Measurements from ENCODE around the gene ASTN2. TPM values are rescaled to one million over a fixed set of nuclear protein-coding genes. Genes with fewer than 3 reads are reported as not detected.

The ASTN2 gene
- total RNA-seq, 1 experiment from 2014 or later, result 4.8 TPM

DNA sequence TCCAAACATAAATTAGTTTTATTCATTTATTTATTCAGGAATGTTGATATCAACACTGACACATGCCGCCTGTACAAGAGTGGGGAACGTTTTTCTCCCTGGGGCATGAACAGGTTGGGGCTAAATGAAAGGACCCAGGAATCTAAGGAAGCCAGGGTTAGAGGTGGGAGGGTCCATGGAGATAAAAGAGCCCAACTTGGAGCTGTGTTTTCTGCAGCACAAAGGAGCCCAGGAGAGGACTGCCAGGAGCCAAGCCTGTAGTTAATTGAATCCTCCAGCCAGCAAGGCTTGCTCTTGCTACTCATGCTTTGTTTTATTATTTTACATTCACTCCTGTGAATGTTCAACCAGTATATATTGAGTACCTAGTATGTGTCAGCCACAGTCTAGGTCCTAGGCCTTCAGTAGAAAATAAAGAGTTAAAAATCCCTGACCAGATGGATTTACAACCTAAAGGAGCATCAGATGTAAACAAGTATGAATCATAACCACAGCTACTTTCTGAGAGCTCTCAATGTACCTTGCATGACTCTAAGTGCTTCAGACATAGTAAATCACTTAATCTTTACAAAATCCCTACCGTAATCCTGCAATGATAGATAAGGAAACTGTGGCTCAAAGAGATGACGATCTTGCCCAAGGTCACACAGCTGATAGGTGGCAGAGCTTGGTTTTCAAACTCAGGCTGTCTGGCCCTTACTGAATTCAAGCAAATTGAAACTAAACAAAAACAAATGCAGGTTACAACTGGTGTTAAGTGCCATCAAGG lies 69.8 kb downstream of the ASTN2 start:
- no peak overlapping the region for H3K4me2 ChIP-seq (ENCODE audit: low read length)
- H2AFZ ChIP-seq (ENCODE audit: low read depth, low read length, poor library complexity, severe bottlenecking), result no peak overlapping the region
- H3K79me2 ChIP-seq (ENCODE audit: insufficient read depth, low read length), result no peaks in the 10 kb centered on the region
- H3K4me1 ChIP-seq (ENCODE audit: control insufficient read depth in 1 of 2, insufficient read depth in 2 of 2, low read length in 2 of 2), result no peaks in the 10 kb centered on the region
- TF ChIP-seq ZFX (IDR thresholded peaks at IDR 0.05), result no peak
- TF ChIP-seq JUND (IDR thresholded peaks at IDR 0.05), result no peak
- no peak for TF ChIP-seq EZH2 (IDR thresholded peaks at IDR 0.05)
- no peak for TF ChIP-seq EGR1 (IDR thresholded peaks at IDR 0.05; ENCODE audit: low read depth)
- no peak for TF ChIP-seq CEBPB (IDR thresholded peaks at IDR 0.05; ENCODE audit: low read depth)
- TF ChIP-seq, protein P1, sequence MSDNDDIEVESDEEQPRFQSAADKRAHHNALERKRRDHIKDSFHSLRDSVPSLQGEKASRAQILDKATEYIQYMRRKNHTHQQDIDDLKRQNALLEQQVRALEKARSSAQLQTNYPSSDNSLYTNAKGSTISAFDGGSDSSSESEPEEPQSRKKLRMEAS (IDR thresholded peaks at IDR 0.05), result no peak
- no peak for TF ChIP-seq POLR2AphosphoS5 (IDR thresholded peaks at IDR 0.05; ENCODE audit: low read depth, low read length)
- no peak for TF ChIP-seq FOSL1 (IDR thresholded peaks at IDR 0.05; ENCODE audit: low read depth)
- TF ChIP-seq EZH2phosphoT487 (IDR thresholded peaks at IDR 0.05; ENCODE audit: borderline replicate concordance), result no peak
- no peak for TF ChIP-seq ELF1 (IDR thresholded peaks at IDR 0.05; ENCODE audit: borderline replicate concordance, low read depth)
- no peak for TF ChIP-seq RAD21 (IDR thresholded peaks at IDR 0.05; ENCODE audit: low read depth)
- TF ChIP-seq, protein P2, sequence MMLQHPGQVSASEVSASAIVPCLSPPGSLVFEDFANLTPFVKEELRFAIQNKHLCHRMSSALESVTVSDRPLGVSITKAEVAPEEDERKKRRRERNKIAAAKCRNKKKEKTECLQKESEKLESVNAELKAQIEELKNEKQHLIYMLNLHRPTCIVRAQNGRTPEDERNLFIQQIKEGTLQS (IDR thresholded peaks at IDR 0.05), result no peak
- no peak overlapping the region for H3K4me3 ChIP-seq (replicated peaks in 1 of 2; ENCODE audit: low read depth in 1 of 2, low read length in 2 of 2)
- H3K27ac ChIP-seq (ENCODE audit: low read depth, low read length), result no peak overlapping the region
- RAD21 ChIA-PET (ENCODE audit: low non-redundant PET in 1 of 2, low total read pairs in 2 of 2, uncharacterized antibody in 2 of 2, unreplicated experiment in 2 of 2), result no interaction called here
- ATAC-seq, result no peak
- no peaks in the 10 kb centered on the region for H3K9me2 ChIP-seq (ENCODE audit: insufficient read depth)
- no peaks in the 10 kb centered on the region for H3K36me3 ChIP-seq (ENCODE audit: control insufficient read depth in 1 of 2, insufficient read depth in 2 of 2, low read length in 2 of 2)
- no TSS peak for BruUV-seq (replicated peaks)
- DNase-seq (ENCODE audit: low read depth, low spot score), result no peak
- no peaks in the 10 kb centered on the region for H4K20me1 ChIP-seq (ENCODE audit: insufficient read depth)
- CTCF ChIA-PET, result no interaction called here
- H3K27me3 ChIP-seq (ENCODE audit: insufficient read depth, low read length), result no peaks in the 10 kb centered on the region
- POLR2A ChIA-PET, result no interaction called here
- no peak overlapping the region for H3K9ac ChIP-seq (ENCODE audit: low read length)
- intact Hi-C loops (cut with micrococcal nuclease), result no loop called here
- H3K9me3 ChIP-seq (ENCODE audit: control insufficient read depth in 1 of 2, insufficient read depth in 1 of 2, low read depth in 1 of 2, low read length in 2 of 2), result no peaks in the 10 kb centered on the region; a peak in 2 of 4 replicates

DNA sequence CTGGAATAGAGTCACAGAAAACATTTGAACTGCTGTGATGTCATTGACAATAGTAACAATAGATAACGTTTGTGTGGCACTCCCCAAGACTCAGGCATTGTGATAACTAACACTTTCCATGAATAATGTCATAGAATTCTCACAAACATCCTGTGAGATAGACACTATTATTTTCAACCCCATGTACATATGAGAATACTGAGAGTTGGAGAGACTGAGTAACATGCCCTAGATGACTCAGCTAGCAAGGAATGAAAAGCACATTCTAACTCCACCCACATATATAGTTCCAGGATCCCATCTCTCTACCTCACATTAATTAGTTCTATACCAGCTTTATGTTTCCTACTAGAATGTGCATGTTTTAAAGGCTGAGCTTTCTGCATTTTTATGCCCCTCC lies 71.4 kb downstream of the ASTN2 start:
- Histone ChIP-seq H3K4me3 (replicated peaks in 1 of 2; ENCODE audit: low read depth in 1 of 2, low read length in 2 of 2) (no peak overlapping the region), H3K36me3 (ENCODE audit: control insufficient read depth in 1 of 2, insufficient read depth in 2 of 2, low read length in 2 of 2) (no peaks in the 10 kb centered on the region), H3K79me2 (ENCODE audit: insufficient read depth, low read length) (no peaks in the 10 kb centered on the region), H2AFZ (ENCODE audit: low read depth, low read length, poor library complexity, severe bottlenecking) (no peak overlapping the region), H3K4me2 (ENCODE audit: low read length) (no peak overlapping the region), H3K9me2 (ENCODE audit: insufficient read depth) (no peaks in the 10 kb centered on the region), H3K9me3 (ENCODE audit: control insufficient read depth in 1 of 2, insufficient read depth in 1 of 2, low read depth in 1 of 2, low read length in 2 of 2) (peaks cover 0 to 3% of the 10 kb centered on the region in 2 experiments; a peak in 2 of 4 replicates), H4K20me1 (ENCODE audit: insufficient read depth) (no peaks in the 10 kb centered on the region), H3K9ac (ENCODE audit: low read length) (no peak overlapping the region), H3K27me3 (ENCODE audit: insufficient read depth, low read length) (no peaks in the 10 kb centered on the region), H3K4me1 (ENCODE audit: control insufficient read depth in 1 of 2, insufficient read depth in 2 of 2, low read length in 2 of 2) (no peaks in the 10 kb centered on the region), H3K27ac (ENCODE audit: low read depth, low read length) (no peak overlapping the region)
- BruUV-seq (replicated peaks), result no TSS peak
- POLR2A ChIA-PET, result no interaction called here
- RAD21 ChIA-PET (ENCODE audit: low non-redundant PET in 1 of 2, low total read pairs in 2 of 2, uncharacterized antibody in 2 of 2, unreplicated experiment in 2 of 2), result no interaction called here
- intact Hi-C loops (cut with micrococcal nuclease), result no loop called here
- CTCF ChIA-PET, result no interaction called here
- ATAC-seq, result no peak
- DNase-seq (ENCODE audit: low read depth, low spot score), result no peak
- TF ChIP-seq ZFX (IDR thresholded peaks at IDR 0.05) (no peak), EZH2phosphoT487 (IDR thresholded peaks at IDR 0.05; ENCODE audit: borderline replicate concordance) (no peak), POLR2A (IDR thresholded peaks at IDR 0.05; ENCODE audit: borderline replicate concordance, extremely low read depth, insufficient read depth, insufficient read length) (no peak), POLR2AphosphoS5 (IDR thresholded peaks at IDR 0.05; ENCODE audit: low read depth, low read length) (no peak), SIN3A (IDR thresholded peaks at IDR 0.05; ENCODE audit: low read depth) (no peak), RAD21 (IDR thresholded peaks at IDR 0.05; ENCODE audit: low read depth) (no peak), ELF1 (IDR thresholded peaks at IDR 0.05; ENCODE audit: borderline replicate concordance, low read depth) (no peak), EZH2 (IDR thresholded peaks at IDR 0.05) (no peak), SP1 (IDR thresholded peaks at IDR 0.05; ENCODE audit: low read depth) (no peak), EGR1 (IDR thresholded peaks at IDR 0.05; ENCODE audit: low read depth) (no peak), SRF (IDR thresholded peaks at IDR 0.05; ENCODE audit: low read depth) (no peak), JUND (IDR thresholded peaks at IDR 0.05) (no peak), TCF7L2 (IDR thresholded peaks at IDR 0.05; ENCODE audit: borderline replicate concordance, extremely low read depth, insufficient read depth, insufficient read length) (no peak), ZNF274 (IDR thresholded peaks at IDR 0.05; ENCODE audit: low read depth, low read length) (no peak)
- TF ChIP-seq, protein P3, sequence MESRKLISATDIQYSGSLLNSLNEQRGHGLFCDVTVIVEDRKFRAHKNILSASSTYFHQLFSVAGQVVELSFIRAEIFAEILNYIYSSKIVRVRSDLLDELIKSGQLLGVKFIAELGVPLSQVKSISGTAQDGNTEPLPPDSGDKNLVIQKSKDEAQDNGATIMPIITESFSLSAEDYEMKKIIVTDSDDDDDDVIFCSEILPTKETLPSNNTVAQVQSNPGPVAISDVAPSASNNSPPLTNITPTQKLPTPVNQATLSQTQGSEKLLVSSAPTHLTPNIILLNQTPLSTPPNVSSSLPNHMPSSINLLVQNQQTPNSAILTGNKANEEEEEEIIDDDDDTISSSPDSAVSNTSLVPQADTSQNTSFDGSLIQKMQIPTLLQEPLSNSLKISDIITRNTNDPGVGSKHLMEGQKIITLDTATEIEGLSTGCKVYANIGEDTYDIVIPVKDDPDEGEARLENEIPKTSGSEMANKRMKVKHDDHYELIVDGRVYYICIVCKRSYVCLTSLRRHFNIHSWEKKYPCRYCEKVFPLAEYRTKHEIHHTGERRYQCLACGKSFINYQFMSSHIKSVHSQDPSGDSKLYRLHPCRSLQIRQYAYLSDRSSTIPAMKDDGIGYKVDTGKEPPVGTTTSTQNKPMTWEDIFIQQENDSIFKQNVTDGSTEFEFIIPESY (IDR thresholded peaks at IDR 0.05; ENCODE audit: extremely low read depth, insufficient replicate concordance, low read length), result no peak
- TF ChIP-seq, protein P1 (IDR thresholded peaks at IDR 0.05), result no peak
